Measurements from ENCODE around the gene ZCWPW1. TPM values are rescaled to one million over a fixed set of nuclear protein-coding genes. Genes with fewer than 3 reads are reported as not detected.
"Not testable (repeated sequence)": the region's sequence is repeated elsewhere in the genome, so short reads cannot be mapped to it uniquely, and the experiment has no call there.

The ZCWPW1 gene
- total RNA-seq, 1 donor from 2014 or later: 1.3 TPM

- H3K27me3 ChIP-seq (ENCODE audit: control insufficient read depth, insufficient read depth, low read length): no peaks in the 10 kb centered on the region
- no peak overlapping the region for H3K4me3 ChIP-seq (ENCODE audit: low read depth, low read length)
- no peaks in the 10 kb centered on the region for H3K36me3 ChIP-seq (ENCODE audit: control insufficient read depth, insufficient read depth, low read length)
- TF ChIP-seq CTCF (IDR thresholded peaks at IDR 0.05; ENCODE audit: insufficient read depth, low read length, severe bottlenecking): no peak
- FAIRE-seq (no peak), DNase-seq (ENCODE audit: low read depth) (no peak)
Measured at GRCh38 chr7:100367676-100368613, 60.6 kb downstream of the ZCWPW1 start.

GRCh38 chr7:100367251-100367620 is 61.3 kb downstream of the ZCWPW1 start:
- FAIRE-seq: no peak
- no peak for TF ChIP-seq CTCF (IDR thresholded peaks at IDR 0.05; ENCODE audit: insufficient read depth, low read length, severe bottlenecking)
- H3K27me3 ChIP-seq (ENCODE audit: control insufficient read depth, insufficient read depth, low read length): no peaks in the 10 kb centered on the region

GRCh38 chr7:100366411-100367250 is 61.9 kb downstream of the ZCWPW1 start:
- FAIRE-seq (no peak), DNase-seq (ENCODE audit: low read depth) (no peak)
- Histone ChIP-seq H3K36me3 (ENCODE audit: control insufficient read depth, insufficient read depth, low read length) (peaks cover 3% of the 10 kb centered on the region), H3K4me3 (ENCODE audit: low read depth, low read length) (no peak overlapping the region), H3K27me3 (ENCODE audit: control insufficient read depth, insufficient read depth, low read length) (no peaks in the 10 kb centered on the region)
- no peak for TF ChIP-seq CTCF (IDR thresholded peaks at IDR 0.05; ENCODE audit: insufficient read depth, low read length, severe bottlenecking)

More at GRCh38 chr7:100367251-100367620, 61.3 kb downstream of the ZCWPW1 start:
- Histone ChIP-seq H3K4me3 (ENCODE audit: low read depth, low read length) (no peak overlapping the region), H3K36me3 (ENCODE audit: control insufficient read depth, insufficient read depth, low read length) (no peaks in the 10 kb centered on the region)
- DNase-seq (ENCODE audit: low read depth): no peak

GRCh38 chr7:100365998-100366367 is 62.5 kb downstream of the ZCWPW1 start:
- not testable (repeated sequence) for H3K27me3 ChIP-seq (ENCODE audit: control insufficient read depth, insufficient read depth, low read length); DNase-seq (ENCODE audit: low read depth); H3K36me3 ChIP-seq (ENCODE audit: control insufficient read depth, insufficient read depth, low read length); FAIRE-seq; H3K4me3 ChIP-seq (ENCODE audit: low read depth, low read length)

GRCh38 chr7:100364480-100364879 is 64.0 kb downstream of the ZCWPW1 start:
- FAIRE-seq (no peak), DNase-seq (ENCODE audit: low read depth) (no peak)
- no peak for TF ChIP-seq CTCF (IDR thresholded peaks at IDR 0.05; ENCODE audit: insufficient read depth, low read length, severe bottlenecking)
- Histone ChIP-seq H3K27me3 (ENCODE audit: control insufficient read depth, insufficient read depth, low read length) (no peaks in the 10 kb centered on the region), H3K36me3 (ENCODE audit: control insufficient read depth, insufficient read depth, low read length) (peaks cover 5% of the 10 kb centered on the region), H3K4me3 (ENCODE audit: low read depth, low read length) (no peak overlapping the region)

- not testable (repeated sequence) for H3K4me3 ChIP-seq (ENCODE audit: low read depth, low read length); H3K27me3 ChIP-seq (ENCODE audit: control insufficient read depth, insufficient read depth, low read length); DNase-seq (ENCODE audit: low read depth); FAIRE-seq
- H3K36me3 ChIP-seq (ENCODE audit: control insufficient read depth, insufficient read depth, low read length): peaks cover 12% of the 10 kb centered on the region
Measured at GRCh38 chr7:100363797-100364196, 64.7 kb downstream of the ZCWPW1 start.
